HepG2 (cell line): ENCODE data around the gene SNAI1. TPM values are rescaled to one million over a fixed set of nuclear protein-coding genes. Genes with fewer than 3 reads are reported as not detected.

ENCODE experiments used
- DBP ChIP-seq: sonication (generic); formaldehyde crosslinking; IDR thresholded peaks from 2 replicates; pipeline ENCODE4 v1.4.0; 2020; ENCODE audit warnings: missing genetic modification reagents; ENCODE audit errors: not compliant biosample characterization
- ERF ChIP-seq: IDR thresholded peaks from 2 replicates; pipeline ENCODE4 v1.6.1; 2018; ENCODE audit warnings: missing biosample characterization, missing genetic modification reagents
- ETV5 ChIP-seq: IDR thresholded peaks from 2 replicates; pipeline ENCODE4 v1.6.1; 2018; ENCODE audit warnings: missing biosample characterization, missing genetic modification reagents, inconsistent platforms, borderline replicate concordance
- FIP1L1 ChIP-seq: fragments of 200-400 bp; formaldehyde crosslinking; IDR thresholded peaks from 2 replicates; pipeline ENCODE4 v1.6.1; 2018; ENCODE audit warnings: low read depth, mild to moderate bottlenecking, low read length, moderate library complexity, borderline replicate concordance; ENCODE audit not compliant: insufficient read depth
- FOSL1 ChIP-seq: sonication (generic); formaldehyde crosslinking; IDR thresholded peaks from 2 replicates; pipeline ENCODE4 v1.9.0; 2021; ENCODE audit warnings: missing genetic modification reagents, borderline replicate concordance
- HIVEP1 ChIP-seq: sonication (generic); formaldehyde crosslinking; IDR thresholded peaks from 2 replicates; pipeline ENCODE4 v1.4.0; 2020; ENCODE audit warnings: mild to moderate bottlenecking, missing genetic modification reagents
- MBD4 ChIP-seq: IDR thresholded peaks from 2 replicates; pipeline ENCODE4 v1.6.1; 2012; ENCODE audit warnings: low read length, inconsistent platforms, borderline replicate concordance
- MLLT10 ChIP-seq: sonication (generic); formaldehyde crosslinking; IDR thresholded peaks from 2 replicates; pipeline ENCODE4 v1.4.0; 2020; ENCODE audit warnings: missing genetic modification reagents
- PHF8 ChIP-seq: sonication (generic); formaldehyde crosslinking; IDR thresholded peaks from 2 replicates; pipeline ENCODE4 v1.5.0; 2020; ENCODE audit warnings: missing genetic modification reagents
- PPARG ChIP-seq: conservative IDR thresholded peaks from 2 replicates; pipeline ENCODE4 v1.6.1; 2016; ENCODE audit warnings: missing biosample characterization, missing genetic modification reagents
- RFX1 ChIP-seq: fragments of 450-650 bp; IDR thresholded peaks from 2 replicates; pipeline ENCODE4 v1.6.1; 2017
- STAT5B ChIP-seq: sonication (generic); formaldehyde crosslinking; IDR thresholded peaks from 2 replicates; pipeline ENCODE4 v1.4.0; 2020; ENCODE audit warnings: missing genetic modification reagents
- SYNCRIP ChIP-seq: fragments of 200-400 bp; formaldehyde crosslinking; IDR thresholded peaks from 2 replicates; pipeline ENCODE4 v1.6.1; 2018; ENCODE audit warnings: mild to moderate bottlenecking, low read depth, low read length; ENCODE audit not compliant: insufficient read depth
- TBX2 ChIP-seq: sonication (generic); formaldehyde crosslinking; IDR thresholded peaks from 2 replicates; pipeline ENCODE4 v1.5.0; 2020; ENCODE audit warnings: missing genetic modification reagents, mild to moderate bottlenecking, borderline replicate concordance
- TMF1 ChIP-seq: sonication (generic); formaldehyde crosslinking; IDR thresholded peaks from 2 replicates; pipeline ENCODE4 v1.8.1; 2022; ENCODE audit warnings: low read depth, missing genetic modification reagents
- YEATS2 ChIP-seq: sonication (generic); formaldehyde crosslinking; IDR thresholded peaks from 2 replicates; pipeline ENCODE4 v1.4.0; 2020; ENCODE audit warnings: missing genetic modification reagents, borderline replicate concordance
- YEATS4 ChIP-seq: sonication (generic); formaldehyde crosslinking; IDR thresholded peaks from 2 replicates; pipeline ENCODE4 v1.4.0; 2020; ENCODE audit warnings: missing genetic modification reagents, borderline replicate concordance
- ZBTB7B ChIP-seq: sonication (generic); formaldehyde crosslinking; IDR thresholded peaks from 2 replicates; pipeline ENCODE4 v1.4.0; 2020; ENCODE audit warnings: missing genetic modification reagents
- ZFP36L2 ChIP-seq: sonication (generic); formaldehyde crosslinking; IDR thresholded peaks from 2 replicates; pipeline ENCODE4 v1.4.0; 2020; ENCODE audit warnings: missing genetic modification reagents
- ZNF138 ChIP-seq: sonication (generic); formaldehyde crosslinking; IDR thresholded peaks from 2 replicates; pipeline ENCODE4 v1.5.0; 2020; ENCODE audit warnings: mild to moderate bottlenecking, low read depth, missing genetic modification reagents
- ZNF598 ChIP-seq: sonication (generic); formaldehyde crosslinking; IDR thresholded peaks from 2 replicates; pipeline ENCODE4 v1.5.1; 2020; ENCODE audit warnings: mild to moderate bottlenecking, missing genetic modification reagents, borderline replicate concordance
- ZNF660 ChIP-seq: sonication (generic); formaldehyde crosslinking; IDR thresholded peaks from 2 replicates; pipeline ENCODE4 v1.5.1; 2020; ENCODE audit warnings: mild to moderate bottlenecking, low read depth, missing genetic modification reagents, borderline replicate concordance
- ZNF768 ChIP-seq: sonication (generic); formaldehyde crosslinking; IDR thresholded peaks from 2 replicates; pipeline ENCODE4 v1.4.0; 2020; ENCODE audit warnings: missing genetic modification reagents
- ZNF773 ChIP-seq: sonication (generic); formaldehyde crosslinking; IDR thresholded peaks from 2 replicates; pipeline ENCODE4 v1.4.0; 2020; ENCODE audit warnings: missing genetic modification reagents, borderline replicate concordance
- ZNF776 ChIP-seq: sonication (generic); formaldehyde crosslinking; IDR thresholded peaks from 2 replicates; pipeline ENCODE4 v1.4.0; 2020; ENCODE audit warnings: mild to moderate bottlenecking, missing genetic modification reagents
- ZNF83 ChIP-seq: sonication (generic); formaldehyde crosslinking; IDR thresholded peaks from 2 replicates; pipeline ENCODE4 v1.4.0; 2020; ENCODE audit warnings: missing genetic modification reagents, mild to moderate bottlenecking, borderline replicate concordance
- ZZZ3 ChIP-seq: sonication (generic); formaldehyde crosslinking; IDR thresholded peaks from 2 replicates; pipeline ENCODE4 v1.4.0; 2020; ENCODE audit warnings: missing genetic modification reagents, mild to moderate bottlenecking, borderline replicate concordance
- polyA plus RNA-seq, 8 experiments: library from polyadenylated mRNA; depleted of rRNA in 3 of 8; stranded (reverse) in 7 of 8; unstranded in 1 of 8; fragments of >200 nt; fragmentation: Illumina TruSeq in 4 of 8; extraction: Trizol in 4 of 8; gene quantifications; 2 replicates each; pipeline versions ENCODE4 v1.2.1 to v1.2.3, GENCODE V29; 2011 to 2016; ENCODE audit warnings: low read depth in 4 of 8, missing spikeins in 1 of 8, mixed read lengths in 1 of 8; ENCODE audit not compliant: insufficient read depth in 1 of 8
- total RNA-seq, 5 experiments: library from RNA; depleted of rRNA; stranded (reverse); fragments of >200 nt; fragmentation: Illumina TruSeq; extraction: Trizol; gene quantifications; 2 replicates each; pipeline ENCODE4 v1.2.3, GENCODE V29; 2016; ENCODE audit warnings: low read depth in 1 of 5
- TF ChIP-seq, protein P1 (sequence below): sonication (generic); formaldehyde crosslinking; IDR thresholded peaks from 2 replicates; pipeline ENCODE4 v1.9.0; 2021; ENCODE audit warnings: missing genetic modification reagents, mild to moderate bottlenecking, borderline replicate concordance

The SNAI1 gene
- total and polyA plus RNA-seq, 2 of the 13 experiments (the other 11 are each of a cell fraction or from before 2014, with no cell fraction given): 1.3 to 1.4 TPM

GRCh38 chr20:49936153-49937026 lies 46.4 kb upstream of the SNAI1 start, which contains the start of gene RNF114 (continued):
- TF ChIP-seq MBD4 (no peak), TBX2 (CRISPR knock-in tag) (peak; percentile 81; the same call in 1 of the 2 replicates), ZNF83 (CRISPR knock-in tag) (peak; percentile 79; the same call in 1 of the 2 replicates), TMF1 (peak; percentile 92), FOSL1 (CRISPR knock-in tag) (peak; percentile 32; the same call in 1 of the 2 replicates), ZBTB7B (peak; percentile 46; the same call in 1 of the 2 replicates), ZNF776 (CRISPR knock-in tag) (peak; percentile 94), YEATS4 (CRISPR knock-in tag) (peak; percentile 78; the same call in 1 of the 2 replicates), ZNF660 (peak; percentile 75; the same call in 1 of the 2 replicates), ZNF138 (CRISPR knock-in tag) (peak; percentile 79; the same call in 1 of the 2 replicates), STAT5B (CRISPR knock-in tag) (peak; percentile 82; the same call in 1 of the 2 replicates), YEATS2 (0 out of 2 replicates have a peak, but pooled peaks have one; percentile 26), ZNF768 (CRISPR knock-in tag) (peak; percentile 86), PPARG (CRISPR knock-in tag) (no peak; the same call in 1 of the 2 replicates), ZNF598 (CRISPR knock-in tag) (no peak; the same call in 1 of the 2 replicates), RFX1 (no peak), ERF (CRISPR knock-in tag) (peak; percentile 85), HIVEP1 (CRISPR knock-in tag) (peak; percentile 43; the same call in 1 of the 2 replicates), ZFP36L2 (CRISPR knock-in tag) (no peak), PHF8 (CRISPR knock-in tag) (peak; percentile 94), SYNCRIP (no peak), ZNF773 (CRISPR knock-in tag) (peak; percentile 84; the same call in 1 of the 2 replicates), DBP (CRISPR knock-in tag) (no peak), MLLT10 (CRISPR knock-in tag) (no peak), ETV5 (peak; percentile 45; the same call in 1 of the 2 replicates), FIP1L1 (0 out of 2 replicates have a peak, but pooled peaks have one; percentile 41), ZZZ3 (CRISPR knock-in tag) (no peak)
- TF ChIP-seq, protein P1, sequence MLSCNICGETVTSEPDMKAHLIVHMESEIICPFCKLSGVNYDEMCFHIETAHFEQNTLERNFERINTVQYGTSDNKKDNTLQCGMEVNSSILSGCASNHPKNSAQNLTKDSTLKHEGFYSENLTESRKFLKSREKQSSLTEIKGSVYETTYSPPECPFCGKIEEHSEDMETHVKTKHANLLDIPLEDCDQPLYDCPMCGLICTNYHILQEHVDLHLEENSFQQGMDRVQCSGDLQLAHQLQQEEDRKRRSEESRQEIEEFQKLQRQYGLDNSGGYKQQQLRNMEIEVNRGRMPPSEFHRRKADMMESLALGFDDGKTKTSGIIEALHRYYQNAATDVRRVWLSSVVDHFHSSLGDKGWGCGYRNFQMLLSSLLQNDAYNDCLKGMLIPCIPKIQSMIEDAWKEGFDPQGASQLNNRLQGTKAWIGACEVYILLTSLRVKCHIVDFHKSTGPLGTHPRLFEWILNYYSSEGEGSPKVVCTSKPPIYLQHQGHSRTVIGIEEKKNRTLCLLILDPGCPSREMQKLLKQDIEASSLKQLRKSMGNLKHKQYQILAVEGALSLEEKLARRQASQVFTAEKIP (CRISPR knock-in tag): no peak
